Activated T-cell treated with anti-CD3 and anti-CD28 coated beads for 1 hour (primary cell): ENCODE results near the gene HINT2.

Source experiments
- DNase-seq: peaks from one replicate; pipeline ENCODE4 v3.0.0-alpha.2; 2020; ENCODE audit warnings: low read depth

Gene HINT2

GRCh38 chr9:35814841-35815543, at the start of gene HINT2:
Gene HINT2 (minus strand): TSS chr9:35815042. CDS start chr9:35814979, 63 bp downstream.
- DNase-seq: peak; percentile 94

- no peak for DNase-seq
Measured at GRCh38 chr9:35863583-35863982, 48.7 kb upstream of the HINT2 start.

GRCh38 chr9:35862328-35862727, 47.5 kb upstream of the HINT2 start:
- no peak for DNase-seq

GRCh38 chr9:35861161-35861897, 46.5 kb upstream of the HINT2 start:
- no peak for DNase-seq

GRCh38 chr9:35859990-35860339, 45.1 kb upstream of the HINT2 start:
- DNase-seq: no peak

- no peak for DNase-seq
Measured at GRCh38 chr9:35859310-35859989, 44.6 kb upstream of the HINT2 start.

GRCh38 chr9:35858458-35858857, 43.6 kb upstream of the HINT2 start:
- DNase-seq: no peak

- no peak for DNase-seq
Measured at GRCh38 chr9:35856882-35857281, 42.0 kb upstream of the HINT2 start.

GRCh38 chr9:35856206-35856605, 41.4 kb upstream of the HINT2 start:
- DNase-seq: no peak

- DNase-seq: no peak
Measured at GRCh38 chr9:35854091-35854762, 39.4 kb upstream of the HINT2 start.

- DNase-seq: no peak
Measured at GRCh38 chr9:35852876-35853865, 38.3 kb upstream of the HINT2 start.

GRCh38 chr9:35852267-35852815, 37.5 kb upstream of the HINT2 start:
- no peak for DNase-seq

- DNase-seq: no peak
Measured at GRCh38 chr9:35847792-35848572, 33.1 kb upstream of the HINT2 start.

- no peak for DNase-seq
Measured at GRCh38 chr9:35845824-35846771, 31.3 kb upstream of the HINT2 start.

- DNase-seq: no peak
Measured at GRCh38 chr9:35844628-35845270, 29.9 kb upstream of the HINT2 start.

- DNase-seq: no peak
Measured at GRCh38 chr9:35842795-35843194, 28.0 kb upstream of the HINT2 start.

GRCh38 chr9:35842020-35842745, 27.3 kb upstream of the HINT2 start:
- DNase-seq: no peak

- no peak for DNase-seq
Measured at GRCh38 chr9:35841645-35841900, 26.7 kb upstream of the HINT2 start.
